ENCODE measurements around the gene TXN2. TPM values are rescaled to one million over a fixed set of nuclear protein-coding genes. Genes with fewer than 3 reads are reported as not detected.
A peak's percentile ranks its signal among the peaks of the same experiment; 100 is the strongest.

Gene TXN2
- total RNA-seq, 1 experiment from 2014 or later = 58.6 TPM

DNA sequence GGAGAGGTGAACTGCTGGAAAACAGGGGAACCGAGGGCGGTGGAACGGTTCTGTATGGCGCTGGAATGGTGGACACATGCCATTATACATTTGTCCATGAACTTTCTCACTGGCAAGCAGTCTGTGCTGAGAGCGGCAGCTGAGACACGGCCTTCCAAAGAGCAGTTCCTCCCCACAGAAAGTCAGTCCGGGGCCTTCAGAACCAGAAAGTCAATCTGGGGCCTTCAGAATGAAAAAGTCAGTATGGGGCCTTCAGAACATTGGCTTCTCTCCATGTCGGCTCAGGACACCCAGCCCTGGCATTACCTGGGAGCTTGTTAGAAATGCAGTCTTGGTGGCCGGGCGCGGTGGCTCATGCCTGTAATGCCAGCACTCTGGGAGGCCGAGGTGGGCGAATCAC is 8.8 kb downstream of the TXN2 start:
- Histone ChIP-seq H3K27ac (ENCODE audit: insufficient read length, low read depth, low read length) (no peak overlapping the region), H3K79me2 (ENCODE audit: insufficient read depth, low read length) (no peaks in the 10 kb centered on the region), H2AFZ (ENCODE audit: low read length) (no peak overlapping the region), H3K56ac (ENCODE audit: insufficient read length, low read depth, low read length) (no peak overlapping the region), H4K20me1 (ENCODE audit: control insufficient read depth, insufficient read depth, insufficient read length) (no peaks in the 10 kb centered on the region), H4K8ac (replicated peaks; ENCODE audit: insufficient read length, low read depth, low read length) (no peak overlapping the region), H3K79me1 (ENCODE audit: insufficient read depth, low read depth, low read length, poor library complexity, severe bottlenecking) (no peaks in the 10 kb centered on the region), H3K9me3 (ENCODE audit: control insufficient read depth, low read depth, low read length) (no peaks in the 10 kb centered on the region), H2BK12ac (ENCODE audit: insufficient read length, low read depth, low read length) (no peak overlapping the region), H2AK5ac (ENCODE audit: insufficient read length, low read length) (no peak overlapping the region), H2BK120ac (ENCODE audit: low read depth, low read length, poor library complexity, severe bottlenecking) (no peak overlapping the region), H2BK20ac (ENCODE audit: low read depth, low read length, poor library complexity, severe bottlenecking) (no peak overlapping the region), H2BK5ac (ENCODE audit: insufficient read length, low read length) (no peak overlapping the region), H2BK15ac (ENCODE audit: low read depth, low read length) (no peak overlapping the region), H3K4me1 (ENCODE audit: insufficient read depth, low read length) (no peaks in the 10 kb centered on the region), H3T11ph (ENCODE audit: low read length) (no peak overlapping the region), H3K27me3 (ENCODE audit: insufficient read depth, low read length) (no peaks in the 10 kb centered on the region), H4K5ac (ENCODE audit: insufficient read length, low read depth, low read length) (no peak overlapping the region), H4K91ac (ENCODE audit: insufficient read length, low read depth, low read length) (no peak overlapping the region), H3K23ac (ENCODE audit: insufficient read length, low read depth, low read length) (no peak overlapping the region), H3K14ac (ENCODE audit: insufficient read depth, low read length) (no peak overlapping the region), H3K18ac (ENCODE audit: insufficient read length, low read depth, low read length) (no peak overlapping the region), H3K4me2 (ENCODE audit: insufficient read depth, insufficient read length, low read length) (no peak overlapping the region), H3K23me2 (ENCODE audit: insufficient read length, low read depth, low read length, poor library complexity, severe bottlenecking) (no peaks in the 10 kb centered on the region), H3K4ac (ENCODE audit: low read depth, low read length) (no peak overlapping the region), H3K9ac (ENCODE audit: extremely low read depth, insufficient read length, low read length) (no peak overlapping the region)
- no peaks in the 10 kb centered on the region for H3K27me3 Mint-ChIP-seq (ENCODE audit: low read depth)
- no peak overlapping the region for H3K4me3 Mint-ChIP-seq
- TF ChIP-seq, protein P1, sequence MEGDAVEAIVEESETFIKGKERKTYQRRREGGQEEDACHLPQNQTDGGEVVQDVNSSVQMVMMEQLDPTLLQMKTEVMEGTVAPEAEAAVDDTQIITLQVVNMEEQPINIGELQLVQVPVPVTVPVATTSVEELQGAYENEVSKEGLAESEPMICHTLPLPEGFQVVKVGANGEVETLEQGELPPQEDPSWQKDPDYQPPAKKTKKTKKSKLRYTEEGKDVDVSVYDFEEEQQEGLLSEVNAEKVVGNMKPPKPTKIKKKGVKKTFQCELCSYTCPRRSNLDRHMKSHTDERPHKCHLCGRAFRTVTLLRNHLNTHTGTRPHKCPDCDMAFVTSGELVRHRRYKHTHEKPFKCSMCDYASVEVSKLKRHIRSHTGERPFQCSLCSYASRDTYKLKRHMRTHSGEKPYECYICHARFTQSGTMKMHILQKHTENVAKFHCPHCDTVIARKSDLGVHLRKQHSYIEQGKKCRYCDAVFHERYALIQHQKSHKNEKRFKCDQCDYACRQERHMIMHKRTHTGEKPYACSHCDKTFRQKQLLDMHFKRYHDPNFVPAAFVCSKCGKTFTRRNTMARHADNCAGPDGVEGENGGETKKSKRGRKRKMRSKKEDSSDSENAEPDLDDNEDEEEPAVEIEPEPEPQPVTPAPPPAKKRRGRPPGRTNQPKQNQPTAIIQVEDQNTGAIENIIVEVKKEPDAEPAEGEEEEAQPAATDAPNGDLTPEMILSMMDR (conservative IDR thresholded peaks at IDR 0.05) = no peak
- no peak for DNase-seq
- H3K36me3 Mint-ChIP-seq (ENCODE audit: insufficient read depth in 1 of 3, low read depth in 3 of 3) = peaks cover 15 to 48% (median 44%) of the 10 kb centered on the region in 3 experiments; a peak in 5 of 7 replicates
- H3K27ac Mint-ChIP-seq = peak overlapping the region in 1 of 3 experiments; percentile 31; a peak in 1 of 7 replicates
- peaks cover 4% of the 10 kb centered on the region in 2 experiments; a peak in 3 of 4 replicates for H3K4me1 Mint-ChIP-seq
- WGBS (ENCODE audit: extremely low coverage, insufficient read length, low lambda C conversion rate) = no CpG with 5 or more reads among the region's 13 CpGs
- H3K9me3 Mint-ChIP-seq = no peaks in the 10 kb centered on the region
